Liver (tissue), 9 donors: ENCODE results near the gene ST3GAL5. TPM values are rescaled to one million over a fixed set of nuclear protein-coding genes. Genes with fewer than 3 reads are reported as not detected.

Experiments
- DNase-seq: peaks from one replicate; pipeline ENCODE4 v3.0.0-alpha.2; 2017; ENCODE audit warnings: low spot score
- H3K27ac ChIP-seq, 2 donors: one replicate each; pipeline ENCODE4 v1.7.0; 2013; ENCODE audit warnings: inconsistent platforms in 2 of 2, low read length in 2 of 2, control low read depth in 1 of 2, low read depth in 1 of 2, mild to moderate bottlenecking in 1 of 2
- H3K27me3 ChIP-seq, 4 donors: one replicate each; pipeline versions ENCODE4 v1.6.1 to v1.7.0; 2013; ENCODE audit warnings: low read length in 3 of 4, inconsistent platforms in 1 of 4, mild to moderate bottlenecking in 1 of 4, moderate library complexity in 1 of 4; ENCODE audit not compliant: control insufficient read depth in 4 of 4, insufficient read depth in 4 of 4
- H3K36me3 ChIP-seq, 4 donors: one replicate each; pipeline versions ENCODE4 v1.6.1 to v1.7.0; 2013; ENCODE audit warnings: low read length in 3 of 4, mild to moderate bottlenecking in 3 of 4, low read depth in 1 of 4, moderate library complexity in 1 of 4; ENCODE audit not compliant: control insufficient read depth in 4 of 4, insufficient read depth in 3 of 4
- H3K4me1 ChIP-seq, 4 donors: one replicate each; pipeline versions ENCODE4 v1.6.1 to v1.7.0; 2013; ENCODE audit warnings: low read length in 3 of 4, mild to moderate bottlenecking in 3 of 4, moderate library complexity in 1 of 4; ENCODE audit not compliant: control insufficient read depth in 4 of 4, insufficient read depth in 4 of 4
- H3K4me3 ChIP-seq, 3 donors: one replicate each; pipeline versions ENCODE4 v1.6.1 to v1.7.0; 2013; ENCODE audit warnings: low read length in 3 of 3, control low read depth in 1 of 3, low read depth in 1 of 3, mild to moderate bottlenecking in 1 of 3
- H3K9ac ChIP-seq, 2 donors: one replicate each; pipeline ENCODE4 v1.7.0; 2013; ENCODE audit warnings: low read length in 2 of 2, mild to moderate bottlenecking in 2 of 2, moderate library complexity in 2 of 2, control low read depth in 1 of 2, low read depth in 1 of 2
- H3K9me3 ChIP-seq, 4 donors: one replicate each; pipeline versions ENCODE4 v1.6.1 to v1.7.0; 2013; ENCODE audit warnings: low read length in 3 of 4; ENCODE audit not compliant: control insufficient read depth in 4 of 4
- ATF3 ChIP-seq: IDR thresholded peaks from 2 replicates; pipeline ENCODE4 v1.6.1; 2016; ENCODE audit warnings: antibody characterized with exemption
- EGR1 ChIP-seq, 2 donors: IDR thresholded peaks; 2 replicates each; pipeline ENCODE4 v1.6.1; 2016 to 2018; ENCODE audit warnings: antibody characterized with exemption in 2 of 2, low read depth in 2 of 2
- FOXA1 ChIP-seq: IDR thresholded peaks from 2 replicates; pipeline ENCODE4 v1.6.1; 2016; ENCODE audit warnings: antibody characterized with exemption
- FOXA2 ChIP-seq: IDR thresholded peaks from 2 replicates; pipeline ENCODE4 v1.6.1; 2016; ENCODE audit warnings: antibody characterized with exemption
- HNF4G ChIP-seq: IDR thresholded peaks from 2 replicates; pipeline ENCODE4 v1.6.1; 2016; ENCODE audit warnings: antibody characterized with exemption
- JUND ChIP-seq, 2 donors: IDR thresholded peaks; 2 replicates each; pipeline ENCODE4 v1.6.1; 2016; ENCODE audit warnings: antibody characterized with exemption in 2 of 2
- MAX ChIP-seq: IDR thresholded peaks from 2 replicates; pipeline ENCODE4 v1.6.1; 2016; ENCODE audit warnings: antibody characterized with exemption
- NR2F2 ChIP-seq: IDR thresholded peaks from 2 replicates; pipeline ENCODE4 v1.6.1; 2016; ENCODE audit warnings: antibody characterized with exemption
- RAD21 ChIP-seq, 2 donors: IDR thresholded peaks; 2 replicates each; pipeline ENCODE4 v1.6.1; 2016; ENCODE audit warnings: antibody characterized with exemption in 2 of 2, mild to moderate bottlenecking in 2 of 2
- RXRA ChIP-seq, 2 donors: IDR thresholded peaks; 2 replicates each; pipeline ENCODE4 v1.6.1; 2017 to 2018; ENCODE audit warnings: antibody characterized with exemption in 2 of 2, mild to moderate bottlenecking in 1 of 2
- SP1 ChIP-seq: IDR thresholded peaks from 2 replicates; pipeline ENCODE4 v1.6.1; 2018; ENCODE audit warnings: antibody characterized with exemption, mild to moderate bottlenecking
- TAF1 ChIP-seq: conservative IDR thresholded peaks from 2 replicates; pipeline ENCODE4 v1.6.1; 2016; ENCODE audit warnings: antibody characterized with exemption, mild to moderate bottlenecking
- YY1 ChIP-seq: IDR thresholded peaks from 2 replicates; pipeline ENCODE4 v1.6.1; 2016; ENCODE audit warnings: antibody characterized with exemption, mild to moderate bottlenecking
- WGBS: extraction: QIAGEN DNeasy Blood & Tissue Kit; methylation state at CpG from one replicate; pipeline ENCODE4 v1.1.7; 2013; 5-methylcytosine and 5-hydroxymethylcytosine counted together
- polyA plus RNA-seq, 2 donors: library from polyadenylated mRNA; stranded (reverse) in 1 of 2; unstranded in 1 of 2; fragments of 200-250 nt in 1 of 2; fragments of >200 nt in 1 of 2; fragmentation: Nextera tagmentation in 1 of 2; extraction: Ambion mirVana in 1 of 2; gene quantifications; one replicate each; pipeline versions ENCODE4 v1.2.1 to v1.2.3, GENCODE V29; 2013 to 2015
- total RNA-seq, 2 donors: library from RNA; depleted of rRNA; stranded (reverse); fragments of >200 nt; gene quantifications; one replicate each; pipeline ENCODE4 v1.2.3, GENCODE V29; 2014
- donor health status: healthy.
- donor health status: healthy.
- donor health status: healthy.
- donor health status: healthy.
- donor health status: healthy.

The ST3GAL5 gene
- total and polyA plus RNA-seq, 4 donors: 4.5 to 17.0 (median 9.0) TPM

- no peak overlapping the region for H3K4me3 ChIP-seq
- H3K9ac ChIP-seq: no peak overlapping the region
- no peaks in the 10 kb centered on the region for H3K9me3 ChIP-seq
- H3K27ac ChIP-seq: no peak overlapping the region
- H3K36me3 ChIP-seq: no peaks in the 10 kb centered on the region
- 91% methylated on average over 19 of the region's 19 CpGs for WGBS
- peaks cover 5 to 13% (median 10%) of the 10 kb centered on the region in 4 donors for H3K4me1 ChIP-seq
- no peak for DNase-seq
- no peaks in the 10 kb centered on the region for H3K27me3 ChIP-seq
- no peak for TF ChIP-seq MAX
- no peak for TF ChIP-seq YY1
- TF ChIP-seq ATF3: no peak
- no peak for TF ChIP-seq RXRA (IDR thresholded peaks at IDR 0.05)
- no peak for TF ChIP-seq NR2F2
- no peak for TF ChIP-seq HNF4G
- no peak for TF ChIP-seq FOXA2
- no peak for TF ChIP-seq RAD21 (IDR thresholded peaks at IDR 0.05)
- TF ChIP-seq TAF1: no peak
Observed at GRCh38 chr2:85929096-85930050, 40.6 kb upstream of the ST3GAL5 start.

- Histone ChIP-seq H3K4me1 (peaks cover 4 to 18% (median 14%) of the 10 kb centered on the region in 4 donors), H3K9ac (no peak overlapping the region), H3K9me3 (no peaks in the 10 kb centered on the region), H3K27ac (no peak overlapping the region), H3K36me3 (no peaks in the 10 kb centered on the region), H3K27me3 (no peaks in the 10 kb centered on the region), H3K4me3 (no peak overlapping the region)
- no peak for DNase-seq
- WGBS: 90% methylated on average over 9 of the region's 9 CpGs
- no peak for TF ChIP-seq JUND (IDR thresholded peaks at IDR 0.05)
Observed at GRCh38 chr2:85926931-85927661, 38.3 kb upstream of the ST3GAL5 start.

- H3K9ac ChIP-seq: no peak overlapping the region
- H3K4me1 ChIP-seq: peaks cover 8 to 23% (median 19%) of the 10 kb centered on the region in 4 donors
- no peak overlapping the region for H3K27ac ChIP-seq
- H3K36me3 ChIP-seq: no peaks in the 10 kb centered on the region
- H3K9me3 ChIP-seq: no peaks in the 10 kb centered on the region
- no peak for DNase-seq
- no peaks in the 10 kb centered on the region for H3K27me3 ChIP-seq
- no peak overlapping the region for H3K4me3 ChIP-seq
- TF ChIP-seq EGR1 (IDR thresholded peaks at IDR 0.05; ENCODE audit: low read depth in 2 of 2) (no peak), FOXA1 (no peak), SP1 (no peak), RAD21 (IDR thresholded peaks at IDR 0.05) (no peak), NR2F2 (no peak)
- WGBS: 77% methylated on average over 5 of the region's 5 CpGs
Observed at GRCh38 chr2:85926526-85926925, 37.7 kb upstream of the ST3GAL5 start.
